Ishikawa (cell line): Measurements from ENCODE around the gene MSMB.

Source experiments
- CEBPB ChIP-seq: IDR thresholded peaks from 2 replicates; pipeline ENCODE4 v1.6.1; 2012
- CREB1 ChIP-seq: IDR thresholded peaks from 2 replicates; pipeline ENCODE4 v1.6.1; 2012; ENCODE audit warnings: low read depth
- EGR1 ChIP-seq: IDR thresholded peaks from 2 replicates; pipeline ENCODE4 v1.6.1; 2012
- EP300 ChIP-seq: IDR thresholded peaks from 2 replicates; pipeline ENCODE4 v1.6.1; 2012; ENCODE audit warnings: borderline replicate concordance
- FOXM1 ChIP-seq: IDR thresholded peaks from 2 replicates; pipeline ENCODE4 v1.6.1; 2012; ENCODE audit warnings: low read depth, borderline replicate concordance
- MAX ChIP-seq: IDR thresholded peaks from 2 replicates; pipeline ENCODE4 v1.6.1; 2012
- NFIC ChIP-seq: IDR thresholded peaks from 2 replicates; pipeline ENCODE4 v1.6.1; 2012
- RAD21 ChIP-seq: IDR thresholded peaks from 2 replicates; pipeline ENCODE4 v1.6.1; 2012; ENCODE audit warnings: low read depth
- REST ChIP-seq: IDR thresholded peaks from 2 replicates; pipeline ENCODE4 v1.6.1; 2012; ENCODE audit warnings: low read depth, mild to moderate bottlenecking
- TAF1 ChIP-seq: IDR thresholded peaks from 2 replicates; pipeline ENCODE4 v1.6.1; 2012; ENCODE audit warnings: low read depth, mild to moderate bottlenecking
- TCF12 ChIP-seq: IDR thresholded peaks from 2 replicates; pipeline ENCODE4 v1.6.1; 2012; ENCODE audit warnings: low read depth
- TEAD4 ChIP-seq: IDR thresholded peaks from 2 replicates; pipeline ENCODE4 v1.6.1; 2012
- USF1 ChIP-seq: IDR thresholded peaks from 2 replicates; pipeline ENCODE4 v1.6.1; 2012
- YY1 ChIP-seq: IDR thresholded peaks from 2 replicates; pipeline ENCODE4 v1.6.1; 2012; ENCODE audit warnings: low read depth
- ZBTB7A ChIP-seq: IDR thresholded peaks from 2 replicates; pipeline ENCODE4 v1.6.1; 2012; ENCODE audit warnings: low read depth

Gene MSMB

GRCh38 chr10:46055771-46056170 is 9.7 kb upstream of the MSMB start:
- no peak for TF ChIP-seq MAX
- TF ChIP-seq TCF12: no peak
- no peak for TF ChIP-seq USF1
- no peak for TF ChIP-seq EGR1
- TF ChIP-seq FOXM1: no peak
- no peak for TF ChIP-seq EP300
- no peak for TF ChIP-seq ZBTB7A
- TF ChIP-seq CREB1: no peak
- no peak for TF ChIP-seq RAD21
- TF ChIP-seq YY1: no peak
- no peak for TF ChIP-seq NFIC
- no peak for TF ChIP-seq CEBPB
- no peak for TF ChIP-seq TEAD4
- no peak for TF ChIP-seq REST
- TF ChIP-seq TAF1: no peak

GRCh38 chr10:46053534-46054434 is 7.7 kb upstream of the MSMB start:
- no peak for TF ChIP-seq FOXM1
- no peak for TF ChIP-seq USF1
- no peak for TF ChIP-seq TAF1
- TF ChIP-seq ZBTB7A: no peak
- TF ChIP-seq EGR1: no peak
- TF ChIP-seq EP300: no peak
- TF ChIP-seq REST: no peak
- TF ChIP-seq CEBPB: no peak
- no peak for TF ChIP-seq YY1
- no peak for TF ChIP-seq CREB1

- TF ChIP-seq YY1 (no peak), NFIC (no peak), CEBPB (no peak), EP300 (no peak), RAD21 (no peak), TAF1 (no peak), CREB1 (no peak), USF1 (no peak), TEAD4 (no peak), EGR1 (no peak), FOXM1 (no peak), TCF12 (no peak), ZBTB7A (no peak), MAX (no peak), REST (no peak)
These were observed 6.8 kb upstream of the MSMB start for GRCh38 chr10:46052791-46053375.
